ENCODE data around the gene NCBP2.

NCBP2 gene

GRCh38 chr3:196963631-196963953, 21.3 kb upstream of the NCBP2 start:
- no peak overlapping the region for H3K4me3 ChIP-seq (ENCODE audit: control insufficient read depth, low read depth, low read length)

GRCh38 chr3:196962930-196963630, 20.8 kb upstream of the NCBP2 start:
- H3K4me3 ChIP-seq (ENCODE audit: control insufficient read depth, low read depth, low read length) = no peak overlapping the region
- TF ChIP-seq CTCF (IDR thresholded peaks at IDR 0.05; ENCODE audit: control insufficient read depth, insufficient read depth, low read depth, low read length, missing control alignments) = no peak
- DNase-seq (ENCODE audit: low read depth) = no peak

More at GRCh38 chr3:196963631-196963953, 21.3 kb upstream of the NCBP2 start:
- TF ChIP-seq CTCF (IDR thresholded peaks at IDR 0.05; ENCODE audit: control insufficient read depth, insufficient read depth, low read depth, low read length, missing control alignments) = no peak
- no peak for DNase-seq (ENCODE audit: low read depth)

GRCh38 chr3:196962108-196962929, 20.0 kb upstream of the NCBP2 start:
- no peak for DNase-seq (ENCODE audit: low read depth)
- no peak overlapping the region for H3K4me3 ChIP-seq (ENCODE audit: control insufficient read depth, low read depth, low read length)
- no peak for TF ChIP-seq CTCF (IDR thresholded peaks at IDR 0.05; ENCODE audit: control insufficient read depth, insufficient read depth, low read depth, low read length, missing control alignments)

GRCh38 chr3:196954832-196955231, 12.5 kb upstream of the NCBP2 start:
- H3K4me3 ChIP-seq (ENCODE audit: control insufficient read depth, low read depth, low read length) = no peak overlapping the region
- no peak for DNase-seq (ENCODE audit: low read depth)
- TF ChIP-seq CTCF (IDR thresholded peaks at IDR 0.05; ENCODE audit: control insufficient read depth, insufficient read depth, low read depth, low read length, missing control alignments) = no peak

- TF ChIP-seq CTCF (IDR thresholded peaks at IDR 0.05; ENCODE audit: control insufficient read depth, insufficient read depth, low read depth, low read length, missing control alignments) = no peak
- H3K4me3 ChIP-seq (ENCODE audit: control insufficient read depth, low read depth, low read length) = no peak overlapping the region
- DNase-seq (ENCODE audit: low read depth) = no peak
These were observed 9.0 kb upstream of the NCBP2 start for GRCh38 chr3:196951371-196951770.

GRCh38 chr3:196949750-196950149, 7.4 kb upstream of the NCBP2 start:
- no peak overlapping the region for H3K4me3 ChIP-seq (ENCODE audit: control insufficient read depth, low read depth, low read length)
- no peak for TF ChIP-seq CTCF (IDR thresholded peaks at IDR 0.05; ENCODE audit: control insufficient read depth, insufficient read depth, low read depth, low read length, missing control alignments)
- no peak for DNase-seq (ENCODE audit: low read depth)
